ENCODE results near the gene CASK.

CASK gene

GRCh38 chrX:41881166-41881565 lies 42.2 kb downstream of the CASK start:
- no peaks in the 10 kb centered on the region for H3K27me3 Mint-ChIP-seq
- ATAC-seq = no peak
- no peak overlapping the region for H3K27ac Mint-ChIP-seq
- peaks cover 20% of the 10 kb centered on the region for H3K4me1 Mint-ChIP-seq
- no peaks in the 10 kb centered on the region for H3K36me3 Mint-ChIP-seq
- no peak overlapping the region for H3K4me3 Mint-ChIP-seq
- H3K9me3 Mint-ChIP-seq = no peaks in the 10 kb centered on the region

- H3K4me3 Mint-ChIP-seq = no peak overlapping the region
- no peaks in the 10 kb centered on the region for H3K36me3 Mint-ChIP-seq
- ATAC-seq = no peak
- peaks cover 29% of the 10 kb centered on the region for H3K4me1 Mint-ChIP-seq
- H3K27me3 Mint-ChIP-seq = no peaks in the 10 kb centered on the region
- no peak overlapping the region for H3K27ac Mint-ChIP-seq
- H3K9me3 Mint-ChIP-seq = no peaks in the 10 kb centered on the region
Observed at GRCh38 chrX:41877167-41877566, 46.2 kb downstream of the CASK start.

- H3K4me3 Mint-ChIP-seq = no peak overlapping the region
- peaks cover 24% of the 10 kb centered on the region for H3K4me1 Mint-ChIP-seq
- no peaks in the 10 kb centered on the region for H3K36me3 Mint-ChIP-seq
- no peak overlapping the region for H3K27ac Mint-ChIP-seq
- no peak for ATAC-seq
- H3K9me3 Mint-ChIP-seq = no peaks in the 10 kb centered on the region
- H3K27me3 Mint-ChIP-seq = no peaks in the 10 kb centered on the region
Observed at GRCh38 chrX:41875142-41875541, 48.2 kb downstream of the CASK start.

- H3K4me1 Mint-ChIP-seq = peaks cover 36% of the 10 kb centered on the region
- H3K27ac Mint-ChIP-seq = no peak overlapping the region
- no peaks in the 10 kb centered on the region for H3K9me3 Mint-ChIP-seq
- ATAC-seq = no peak
- no peaks in the 10 kb centered on the region for H3K36me3 Mint-ChIP-seq
- no peak overlapping the region for H3K4me3 Mint-ChIP-seq
- no peaks in the 10 kb centered on the region for H3K27me3 Mint-ChIP-seq
Observed at GRCh38 chrX:41870719-41871151, 52.6 kb downstream of the CASK start.

- no peak overlapping the region for H3K27ac Mint-ChIP-seq
- peaks cover 35% of the 10 kb centered on the region for H3K4me1 Mint-ChIP-seq
- H3K27me3 Mint-ChIP-seq = no peaks in the 10 kb centered on the region
- no peaks in the 10 kb centered on the region for H3K9me3 Mint-ChIP-seq
- no peak overlapping the region for H3K4me3 Mint-ChIP-seq
- ATAC-seq = no peak
- no peaks in the 10 kb centered on the region for H3K36me3 Mint-ChIP-seq
Observed at GRCh38 chrX:41868392-41868977, 54.9 kb downstream of the CASK start.

GRCh38 chrX:41863343-41864203 lies 59.8 kb downstream of the CASK start:
- no peak overlapping the region for H3K27ac Mint-ChIP-seq

GRCh38 chrX:41862562-41863184 lies 60.7 kb downstream of the CASK start:
- H3K27ac Mint-ChIP-seq = no peak overlapping the region
- H3K4me1 Mint-ChIP-seq = peaks cover 26% of the 10 kb centered on the region
- H3K4me3 Mint-ChIP-seq = no peak overlapping the region
- H3K9me3 Mint-ChIP-seq = no peaks in the 10 kb centered on the region
- H3K36me3 Mint-ChIP-seq = no peaks in the 10 kb centered on the region
- ATAC-seq = no peak
- no peaks in the 10 kb centered on the region for H3K27me3 Mint-ChIP-seq

More at GRCh38 chrX:41863343-41864203, 59.8 kb downstream of the CASK start:
- H3K4me3 Mint-ChIP-seq = no peak overlapping the region
- H3K36me3 Mint-ChIP-seq = no peaks in the 10 kb centered on the region
- H3K4me1 Mint-ChIP-seq = peaks cover 23% of the 10 kb centered on the region
- no peak for ATAC-seq
- no peaks in the 10 kb centered on the region for H3K9me3 Mint-ChIP-seq
- H3K27me3 Mint-ChIP-seq = no peaks in the 10 kb centered on the region

GRCh38 chrX:41858161-41858775 lies 65.1 kb downstream of the CASK start:
- H3K4me1 Mint-ChIP-seq = peaks cover 28% of the 10 kb centered on the region
- no peak for ATAC-seq
- no peak overlapping the region for H3K4me3 Mint-ChIP-seq
- no peak overlapping the region for H3K27ac Mint-ChIP-seq
- H3K36me3 Mint-ChIP-seq = peaks cover 5% of the 10 kb centered on the region
- H3K9me3 Mint-ChIP-seq = peaks cover 3% of the 10 kb centered on the region
- H3K27me3 Mint-ChIP-seq = no peaks in the 10 kb centered on the region

- Mint-ChIP-seq H3K36me3 (peaks cover 11% of the 10 kb centered on the region), H3K27me3 (no peaks in the 10 kb centered on the region), H3K9me3 (peaks cover 3% of the 10 kb centered on the region), H3K4me3 (no peak overlapping the region), H3K4me1 (peaks cover 22% of the 10 kb centered on the region), H3K27ac (no peak overlapping the region)
- no peak for ATAC-seq
Observed at GRCh38 chrX:41857670-41858069, 65.7 kb downstream of the CASK start.

- Mint-ChIP-seq H3K27me3 (no peaks in the 10 kb centered on the region), H3K9me3 (peaks cover 23% of the 10 kb centered on the region), H3K36me3 (peaks cover 69% of the 10 kb centered on the region), H3K4me1 (no peaks in the 10 kb centered on the region), H3K27ac (no peak overlapping the region), H3K4me3 (no peak overlapping the region)
- no peak for ATAC-seq
Observed at GRCh38 chrX:41846714-41847113, 76.6 kb downstream of the CASK start.

GRCh38 chrX:41837270-41837944 lies 85.9 kb downstream of the CASK start:
- peaks cover 17% of the 10 kb centered on the region for H3K36me3 Mint-ChIP-seq
- H3K27ac Mint-ChIP-seq = no peak overlapping the region
- no peaks in the 10 kb centered on the region for H3K4me1 Mint-ChIP-seq
- peaks cover 2% of the 10 kb centered on the region for H3K9me3 Mint-ChIP-seq
- H3K4me3 Mint-ChIP-seq = no peak overlapping the region
- H3K27me3 Mint-ChIP-seq = no peaks in the 10 kb centered on the region
- no peak for ATAC-seq

- H3K4me3 Mint-ChIP-seq = no peak overlapping the region
- peaks cover 7% of the 10 kb centered on the region for H3K4me1 Mint-ChIP-seq
- no peak overlapping the region for H3K27ac Mint-ChIP-seq
- H3K27me3 Mint-ChIP-seq = no peaks in the 10 kb centered on the region
- H3K36me3 Mint-ChIP-seq = peaks cover 11% of the 10 kb centered on the region
- ATAC-seq = no peak
- no peaks in the 10 kb centered on the region for H3K9me3 Mint-ChIP-seq
Observed at GRCh38 chrX:41828826-41829225, 94.5 kb downstream of the CASK start.

- Mint-ChIP-seq H3K27ac (no peak overlapping the region), H3K4me1 (peaks cover 7% of the 10 kb centered on the region)
Observed at GRCh38 chrX:41827886-41828285, 95.5 kb downstream of the CASK start.

GRCh38 chrX:41825796-41826195 lies 97.6 kb downstream of the CASK start:
- Mint-ChIP-seq H3K27me3 (no peaks in the 10 kb centered on the region), H3K36me3 (peaks cover 29% of the 10 kb centered on the region), H3K4me1 (peaks cover 7% of the 10 kb centered on the region)

More at GRCh38 chrX:41827886-41828285, 95.5 kb downstream of the CASK start:
- peaks cover 7% of the 10 kb centered on the region for H3K9me3 Mint-ChIP-seq
- no peak overlapping the region for H3K4me3 Mint-ChIP-seq
- no peak for ATAC-seq
- H3K27me3 Mint-ChIP-seq = no peaks in the 10 kb centered on the region
- H3K36me3 Mint-ChIP-seq = peaks cover 16% of the 10 kb centered on the region

GRCh38 chrX:41824551-41824950 lies 98.8 kb downstream of the CASK start:
- ATAC-seq = no peak
- H3K27me3 Mint-ChIP-seq = no peaks in the 10 kb centered on the region
- no peak overlapping the region for H3K4me3 Mint-ChIP-seq
- H3K9me3 Mint-ChIP-seq = peaks cover 10% of the 10 kb centered on the region
- peaks cover 7% of the 10 kb centered on the region for H3K4me1 Mint-ChIP-seq
- H3K36me3 Mint-ChIP-seq = peaks cover 29% of the 10 kb centered on the region
- H3K27ac Mint-ChIP-seq = no peak overlapping the region

More at GRCh38 chrX:41825796-41826195, 97.6 kb downstream of the CASK start:
- no peak overlapping the region for H3K27ac Mint-ChIP-seq
- H3K4me3 Mint-ChIP-seq = no peak overlapping the region
- ATAC-seq = no peak
- peaks cover 10% of the 10 kb centered on the region for H3K9me3 Mint-ChIP-seq

All from stimulated activated memory B cell treated with anti-CD40 and anti-IgM and Interleukin-4, amounts not matched to agents 10 μg/mL and 1 μg/mL and 100 μg/mL, for 72 hours (primary cell).